Loucy (cell line): Measurements from ENCODE around the gene TICAM1.

Experiments used
- EZH2phosphoT487 ChIP-seq: fragments of 200-600 bp; IDR thresholded peaks from 2 replicates; pipeline ENCODE4 v1.6.1; 2018; ENCODE audit warnings: antibody characterized with exemption, mild to moderate bottlenecking, moderate library complexity, borderline replicate concordance
- TF ChIP-seq, protein P1 (sequence below): fragments of 200-600 bp; sonication (generic); conservative IDR thresholded peaks from 2 replicates; pipeline ENCODE4 v1.5.1; 2014; ENCODE audit warnings: mild to moderate bottlenecking, antibody characterized with exemption, low read length

DNA sequence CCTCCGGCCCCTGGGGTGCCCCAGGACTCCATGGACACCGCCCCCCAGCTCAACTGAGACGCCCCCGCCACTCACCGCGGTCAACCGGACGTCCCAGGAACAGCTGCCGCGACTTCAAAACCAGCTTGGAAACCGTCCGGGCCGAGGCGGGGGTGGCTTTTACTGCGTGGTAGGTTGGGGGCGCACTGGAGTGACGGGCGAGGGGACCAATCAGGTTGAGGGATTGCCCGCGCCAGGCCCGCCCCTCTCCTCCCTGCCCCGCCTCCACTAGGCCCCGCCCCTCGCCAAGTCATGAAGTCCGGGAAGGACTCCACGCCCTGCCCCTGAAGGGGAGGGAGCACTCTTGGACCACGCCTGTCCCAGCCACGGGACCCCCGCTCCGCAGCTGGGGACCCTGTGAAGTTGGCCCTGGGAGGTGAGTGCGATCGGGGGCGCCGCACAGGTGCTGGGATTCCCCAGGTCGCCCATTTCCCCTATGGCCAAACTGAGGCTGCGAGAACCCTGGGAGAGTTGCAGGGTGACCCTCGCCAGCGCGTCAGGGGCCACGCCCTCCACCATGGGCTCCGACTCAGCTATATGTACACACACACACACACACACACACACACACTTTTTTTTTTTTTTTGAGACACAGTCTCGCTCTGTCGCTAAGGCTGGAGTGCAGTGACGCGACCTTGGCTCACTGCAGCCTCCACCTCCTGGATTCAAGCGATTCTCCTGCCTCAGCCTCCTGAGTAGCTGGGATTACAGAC is 36.2 kb upstream of the TICAM1 start, which contains the start of gene PLIN3:
- TF ChIP-seq, protein P1, sequence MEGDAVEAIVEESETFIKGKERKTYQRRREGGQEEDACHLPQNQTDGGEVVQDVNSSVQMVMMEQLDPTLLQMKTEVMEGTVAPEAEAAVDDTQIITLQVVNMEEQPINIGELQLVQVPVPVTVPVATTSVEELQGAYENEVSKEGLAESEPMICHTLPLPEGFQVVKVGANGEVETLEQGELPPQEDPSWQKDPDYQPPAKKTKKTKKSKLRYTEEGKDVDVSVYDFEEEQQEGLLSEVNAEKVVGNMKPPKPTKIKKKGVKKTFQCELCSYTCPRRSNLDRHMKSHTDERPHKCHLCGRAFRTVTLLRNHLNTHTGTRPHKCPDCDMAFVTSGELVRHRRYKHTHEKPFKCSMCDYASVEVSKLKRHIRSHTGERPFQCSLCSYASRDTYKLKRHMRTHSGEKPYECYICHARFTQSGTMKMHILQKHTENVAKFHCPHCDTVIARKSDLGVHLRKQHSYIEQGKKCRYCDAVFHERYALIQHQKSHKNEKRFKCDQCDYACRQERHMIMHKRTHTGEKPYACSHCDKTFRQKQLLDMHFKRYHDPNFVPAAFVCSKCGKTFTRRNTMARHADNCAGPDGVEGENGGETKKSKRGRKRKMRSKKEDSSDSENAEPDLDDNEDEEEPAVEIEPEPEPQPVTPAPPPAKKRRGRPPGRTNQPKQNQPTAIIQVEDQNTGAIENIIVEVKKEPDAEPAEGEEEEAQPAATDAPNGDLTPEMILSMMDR = no peak
- no peak for TF ChIP-seq EZH2phosphoT487
